ENCODE data around the gene RSBN1L. TPM values are rescaled to one million over a fixed set of nuclear protein-coding genes. Genes with fewer than 3 reads are reported as not detected.

Gene RSBN1L
- total RNA-seq, 1 experiment from 2014 or later: 18.0 TPM

DNA sequence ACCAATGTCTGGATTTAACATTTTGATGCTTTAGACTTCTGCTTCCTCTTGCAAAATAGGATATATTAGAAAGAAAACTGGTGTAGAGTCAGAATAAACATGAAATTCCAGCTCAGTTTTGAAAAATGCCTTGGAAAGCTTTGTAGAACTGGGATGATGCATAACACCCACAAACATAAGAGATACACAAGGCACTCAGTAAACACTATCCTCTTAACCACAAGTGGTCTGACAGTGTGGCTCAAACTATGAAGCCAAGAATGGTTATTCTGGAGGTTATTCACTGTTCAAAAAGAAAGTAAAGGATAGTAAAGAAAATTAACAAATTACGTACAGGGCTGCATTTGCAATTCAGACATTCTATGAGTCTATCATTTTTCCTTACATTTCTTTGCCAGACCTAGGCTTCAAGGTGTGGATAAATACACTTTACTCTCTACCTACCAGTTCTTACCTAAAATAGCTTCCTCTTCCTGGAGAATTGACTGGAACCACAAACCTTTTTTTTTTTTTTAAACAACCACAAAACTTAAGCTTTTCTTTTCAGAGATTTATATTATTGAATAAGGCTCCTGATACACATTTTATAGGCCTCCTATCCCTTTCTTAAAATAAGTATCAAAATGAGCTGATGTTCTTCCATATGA, 9.0 kb upstream of the RSBN1L start:
- in situ Hi-C loops (cut with HindIII; ENCODE audit: low pct_unique_long_range_greater_than_20kb, low sequenced_read_pairs): no loop called here
- DNase-seq (ENCODE audit: low read depth, low spot score) (no peak), ATAC-seq (no peak)
- POLR2A ChIA-PET: no interaction called here
- intact Hi-C loops (cut with micrococcal nuclease; ENCODE audit: unreplicated experiment): no loop called here
- TSS peak; percentile 43 for BruUV-seq (replicated peaks)
- CTCF ChIA-PET: no interaction called here
- H3K27ac ChIP-seq (ENCODE audit: low read length): no peak overlapping the region
- no peaks in the 10 kb centered on the region; the same call in 1 of the 2 replicates for H3K36me3 ChIP-seq (ENCODE audit: control insufficient read depth, insufficient read depth, low read length)
- H3K4me1 ChIP-seq (ENCODE audit: control insufficient read depth, insufficient read depth, low read length): no peaks in the 10 kb centered on the region
- no peaks in the 10 kb centered on the region for H3K27me3 ChIP-seq (ENCODE audit: control insufficient read depth, insufficient read depth, low read length)
- no peaks in the 10 kb centered on the region for H3K9me3 ChIP-seq (ENCODE audit: control insufficient read depth, insufficient read depth, low read depth, low read length)
- TF ChIP-seq POLR2AphosphoS5 (IDR thresholded peaks at IDR 0.05; ENCODE audit: low read depth, low read length): no peak
- no peak for TF ChIP-seq SIN3A (IDR thresholded peaks at IDR 0.05; ENCODE audit: borderline replicate concordance, insufficient read depth, low read depth, low read length)
- TF ChIP-seq TCF7L2 (IDR thresholded peaks at IDR 0.05; ENCODE audit: low read depth, low read length): no peak
- TF ChIP-seq, protein P1, sequence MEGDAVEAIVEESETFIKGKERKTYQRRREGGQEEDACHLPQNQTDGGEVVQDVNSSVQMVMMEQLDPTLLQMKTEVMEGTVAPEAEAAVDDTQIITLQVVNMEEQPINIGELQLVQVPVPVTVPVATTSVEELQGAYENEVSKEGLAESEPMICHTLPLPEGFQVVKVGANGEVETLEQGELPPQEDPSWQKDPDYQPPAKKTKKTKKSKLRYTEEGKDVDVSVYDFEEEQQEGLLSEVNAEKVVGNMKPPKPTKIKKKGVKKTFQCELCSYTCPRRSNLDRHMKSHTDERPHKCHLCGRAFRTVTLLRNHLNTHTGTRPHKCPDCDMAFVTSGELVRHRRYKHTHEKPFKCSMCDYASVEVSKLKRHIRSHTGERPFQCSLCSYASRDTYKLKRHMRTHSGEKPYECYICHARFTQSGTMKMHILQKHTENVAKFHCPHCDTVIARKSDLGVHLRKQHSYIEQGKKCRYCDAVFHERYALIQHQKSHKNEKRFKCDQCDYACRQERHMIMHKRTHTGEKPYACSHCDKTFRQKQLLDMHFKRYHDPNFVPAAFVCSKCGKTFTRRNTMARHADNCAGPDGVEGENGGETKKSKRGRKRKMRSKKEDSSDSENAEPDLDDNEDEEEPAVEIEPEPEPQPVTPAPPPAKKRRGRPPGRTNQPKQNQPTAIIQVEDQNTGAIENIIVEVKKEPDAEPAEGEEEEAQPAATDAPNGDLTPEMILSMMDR (IDR thresholded peaks at IDR 0.05): no peak
- TF ChIP-seq, protein P2, sequence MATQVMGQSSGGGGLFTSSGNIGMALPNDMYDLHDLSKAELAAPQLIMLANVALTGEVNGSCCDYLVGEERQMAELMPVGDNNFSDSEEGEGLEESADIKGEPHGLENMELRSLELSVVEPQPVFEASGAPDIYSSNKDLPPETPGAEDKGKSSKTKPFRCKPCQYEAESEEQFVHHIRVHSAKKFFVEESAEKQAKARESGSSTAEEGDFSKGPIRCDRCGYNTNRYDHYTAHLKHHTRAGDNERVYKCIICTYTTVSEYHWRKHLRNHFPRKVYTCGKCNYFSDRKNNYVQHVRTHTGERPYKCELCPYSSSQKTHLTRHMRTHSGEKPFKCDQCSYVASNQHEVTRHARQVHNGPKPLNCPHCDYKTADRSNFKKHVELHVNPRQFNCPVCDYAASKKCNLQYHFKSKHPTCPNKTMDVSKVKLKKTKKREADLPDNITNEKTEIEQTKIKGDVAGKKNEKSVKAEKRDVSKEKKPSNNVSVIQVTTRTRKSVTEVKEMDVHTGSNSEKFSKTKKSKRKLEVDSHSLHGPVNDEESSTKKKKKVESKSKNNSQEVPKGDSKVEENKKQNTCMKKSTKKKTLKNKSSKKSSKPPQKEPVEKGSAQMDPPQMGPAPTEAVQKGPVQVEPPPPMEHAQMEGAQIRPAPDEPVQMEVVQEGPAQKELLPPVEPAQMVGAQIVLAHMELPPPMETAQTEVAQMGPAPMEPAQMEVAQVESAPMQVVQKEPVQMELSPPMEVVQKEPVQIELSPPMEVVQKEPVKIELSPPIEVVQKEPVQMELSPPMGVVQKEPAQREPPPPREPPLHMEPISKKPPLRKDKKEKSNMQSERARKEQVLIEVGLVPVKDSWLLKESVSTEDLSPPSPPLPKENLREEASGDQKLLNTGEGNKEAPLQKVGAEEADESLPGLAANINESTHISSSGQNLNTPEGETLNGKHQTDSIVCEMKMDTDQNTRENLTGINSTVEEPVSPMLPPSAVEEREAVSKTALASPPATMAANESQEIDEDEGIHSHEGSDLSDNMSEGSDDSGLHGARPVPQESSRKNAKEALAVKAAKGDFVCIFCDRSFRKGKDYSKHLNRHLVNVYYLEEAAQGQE (IDR thresholded peaks at IDR 0.05; ENCODE audit: insufficient read depth in 1 of 2, low read depth in 2 of 2, low read length in 1 of 2): no peak
- H3K4me3 ChIP-seq (ENCODE audit: low read depth in 2 of 2, low read length in 2 of 2): no peak overlapping the region

DNA sequence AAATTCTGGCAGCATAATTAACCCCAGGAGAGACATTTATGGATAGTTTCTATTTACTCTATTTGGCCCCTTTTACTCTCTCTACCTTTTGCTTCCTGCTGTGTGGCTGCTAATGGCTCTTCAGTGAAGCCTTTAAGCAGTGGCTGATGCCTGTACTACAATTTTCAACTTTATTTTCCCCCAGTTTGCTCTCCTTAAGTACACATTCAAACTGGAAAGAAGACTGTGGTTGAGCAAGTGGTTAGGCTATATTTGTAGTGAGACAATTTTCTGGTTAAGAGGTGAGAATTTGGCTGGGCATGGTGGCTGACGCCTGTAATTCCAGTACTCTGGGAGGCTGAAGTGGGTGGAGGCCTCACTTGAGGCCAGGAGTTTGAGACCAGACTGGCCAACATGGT, 8.5 kb upstream of the RSBN1L start:
- no peaks in the 10 kb centered on the region for H3K4me1 ChIP-seq (ENCODE audit: control insufficient read depth, insufficient read depth, low read length)
- in situ Hi-C loops (cut with HindIII; ENCODE audit: low pct_unique_long_range_greater_than_20kb, low sequenced_read_pairs) (no loop called here), intact Hi-C loops (cut with micrococcal nuclease; ENCODE audit: unreplicated experiment) (no loop called here)
- no peaks in the 10 kb centered on the region; the same call in 1 of the 2 replicates for H3K36me3 ChIP-seq (ENCODE audit: control insufficient read depth, insufficient read depth, low read length)
- ChIA-PET POLR2A (interaction anchor here (0.8 kb wide), 1 partner anchor 16 kb away, joined by 3 read pairs; no protein-coding TSS in a partner anchor), CTCF (no interaction called here)
- H3K27ac ChIP-seq (ENCODE audit: low read length): no peak overlapping the region
- BruUV-seq (replicated peaks): no TSS peak
- H3K9me3 ChIP-seq (ENCODE audit: control insufficient read depth, insufficient read depth, low read depth, low read length): no peaks in the 10 kb centered on the region
- ATAC-seq (no peak), DNase-seq (ENCODE audit: low read depth, low spot score) (no peak)
- TF ChIP-seq POLR2AphosphoS5 (IDR thresholded peaks at IDR 0.05; ENCODE audit: low read depth, low read length) (no peak), SIN3A (IDR thresholded peaks at IDR 0.05; ENCODE audit: borderline replicate concordance, insufficient read depth, low read depth, low read length) (no peak), TCF7L2 (IDR thresholded peaks at IDR 0.05; ENCODE audit: low read depth, low read length) (no peak)
- TF ChIP-seq, protein P2 (IDR thresholded peaks at IDR 0.05; ENCODE audit: insufficient read depth in 1 of 2, low read depth in 2 of 2, low read length in 1 of 2): no peak
- TF ChIP-seq, protein P1 (IDR thresholded peaks at IDR 0.05): no peak
- no peak overlapping the region for H3K4me3 ChIP-seq (ENCODE audit: low read depth in 2 of 2, low read length in 2 of 2)
- no peaks in the 10 kb centered on the region for H3K27me3 ChIP-seq (ENCODE audit: control insufficient read depth, insufficient read depth, low read length)

Measured in Panc1 (cell line).